ENCODE data around the gene CCNL2. TPM values are rescaled to one million over a fixed set of nuclear protein-coding genes. Genes with fewer than 3 reads are reported as not detected.

Gene CCNL2
- total and polyA plus RNA-seq, 2 experiments from 2014 or later: 166 to 284 TPM

GRCh38 chr1:1366699-1367066, 32.5 kb downstream of the CCNL2 start:
- TF ChIP-seq CTCF (IDR thresholded peaks at IDR 0.05; ENCODE audit: poor library complexity) (no peak), EZH2 (IDR thresholded peaks at IDR 0.05; ENCODE audit: borderline replicate concordance) (no peak), EZH2phosphoT487 (IDR thresholded peaks at IDR 0.05; ENCODE audit: low read depth, severe bottlenecking, unreplicated experiment) (no peak)
- Histone ChIP-seq H3K27me3 (no peaks in the 10 kb centered on the region), H3K9me2 (replicated peaks; ENCODE audit: insufficient read depth) (no peaks in the 10 kb centered on the region), H3K36me3 (replicated peaks; ENCODE audit: insufficient read depth, low read depth) (no peaks in the 10 kb centered on the region), H3K9me3 (ENCODE audit: low read depth) (no peaks in the 10 kb centered on the region), H3K4me3 (no peak overlapping the region), H3K27ac (no peak overlapping the region), H2AFZ (no peak overlapping the region), H3K4me1 (ENCODE audit: insufficient read depth) (peaks cover 5% of the 10 kb centered on the region), H3K79me2 (no peaks in the 10 kb centered on the region), H4K20me1 (ENCODE audit: insufficient read depth, poor library complexity, severe bottlenecking) (no peaks in the 10 kb centered on the region), H3K4me2 (no peak overlapping the region)
- no peak for DNase-seq (ENCODE audit: low spot score)
- WGBS (ENCODE audit: low lambda C conversion rate, missing lambda C conversion rate): 100% methylated on average over 3 of the region's 3 CpGs

GRCh38 chr1:1365875-1366698, 33.0 kb downstream of the CCNL2 start:
- H3K4me2 ChIP-seq: no peak overlapping the region
- H3K4me1 ChIP-seq (ENCODE audit: insufficient read depth): peaks cover 11% of the 10 kb centered on the region
- H4K20me1 ChIP-seq (ENCODE audit: insufficient read depth, poor library complexity, severe bottlenecking): no peaks in the 10 kb centered on the region
- no peak overlapping the region for H3K27ac ChIP-seq
- H2AFZ ChIP-seq: no peak overlapping the region
- no peaks in the 10 kb centered on the region for H3K9me3 ChIP-seq (ENCODE audit: low read depth)
- DNase-seq (ENCODE audit: low spot score): no peak
- no peak overlapping the region for H3K4me3 ChIP-seq
- H3K79me2 ChIP-seq: no peaks in the 10 kb centered on the region
- WGBS (ENCODE audit: low lambda C conversion rate, missing lambda C conversion rate): 82% methylated on average over 10 of the region's 10 CpGs
- no peaks in the 10 kb centered on the region for H3K27me3 ChIP-seq
- TF ChIP-seq CTCF (IDR thresholded peaks at IDR 0.05; ENCODE audit: poor library complexity): no peak
- no peak for TF ChIP-seq EZH2phosphoT487 (IDR thresholded peaks at IDR 0.05; ENCODE audit: low read depth, severe bottlenecking, unreplicated experiment)
- no peak for TF ChIP-seq EZH2 (IDR thresholded peaks at IDR 0.05; ENCODE audit: borderline replicate concordance)
- H3K9me2 ChIP-seq (replicated peaks; ENCODE audit: insufficient read depth): no peaks in the 10 kb centered on the region
- H3K36me3 ChIP-seq (replicated peaks; ENCODE audit: insufficient read depth, low read depth): no peaks in the 10 kb centered on the region

- Histone ChIP-seq H3K9me3 (ENCODE audit: low read depth) (no peaks in the 10 kb centered on the region), H3K9me2 (replicated peaks; ENCODE audit: insufficient read depth) (no peaks in the 10 kb centered on the region), H3K27me3 (no peaks in the 10 kb centered on the region), H2AFZ (no peak overlapping the region), H3K4me2 (no peak overlapping the region), H3K4me3 (no peak overlapping the region), H3K79me2 (no peaks in the 10 kb centered on the region), H3K27ac (no peak overlapping the region), H4K20me1 (ENCODE audit: insufficient read depth, poor library complexity, severe bottlenecking) (no peaks in the 10 kb centered on the region), H3K4me1 (ENCODE audit: insufficient read depth) (peaks cover 28% of the 10 kb centered on the region), H3K36me3 (replicated peaks; ENCODE audit: insufficient read depth, low read depth) (no peaks in the 10 kb centered on the region)
- no peak for DNase-seq (ENCODE audit: low spot score)
- TF ChIP-seq EZH2phosphoT487 (IDR thresholded peaks at IDR 0.05; ENCODE audit: low read depth, severe bottlenecking, unreplicated experiment) (no peak), EZH2 (IDR thresholded peaks at IDR 0.05; ENCODE audit: borderline replicate concordance) (no peak), CTCF (IDR thresholded peaks at IDR 0.05; ENCODE audit: poor library complexity) (no peak)
- 79% methylated on average over 14 of the region's 14 CpGs for whole genome bisulfite sequencing (ENCODE audit: low lambda C conversion rate, missing lambda C conversion rate)
Observed at GRCh38 chr1:1364266-1364665, 34.9 kb downstream of the CCNL2 start.

All from hepatocyte (in vitro differentiated cells).